Activated CD4-positive, alpha-beta T cell treated with anti-CD3 and anti-CD28 coated beads, Interleukin-2, amount 50 U/mL, for 1 hour (primary cell): ENCODE results near the gene MTOR.
"Not testable (repeated sequence)": the region's sequence is repeated elsewhere in the genome, so short reads cannot be mapped to it uniquely, and the experiment has no call there.

Experiments
- DNase-seq: peaks from one replicate; pipeline ENCODE4 v3.0.0-alpha.2; 2020

The MTOR gene

GRCh38 chr1:11262171-11263049 lies at the start of gene MTOR:
Gene MTOR, minus strand, starts transcription at chr1:11262551. Its CDS starts 3,142 bp downstream, at chr1:11259409.
- DNase-seq: peak; percentile 93

GRCh38 chr1:11309385-11309784 lies 47.0 kb upstream of the MTOR start:
- DNase-seq: no peak

DNA sequence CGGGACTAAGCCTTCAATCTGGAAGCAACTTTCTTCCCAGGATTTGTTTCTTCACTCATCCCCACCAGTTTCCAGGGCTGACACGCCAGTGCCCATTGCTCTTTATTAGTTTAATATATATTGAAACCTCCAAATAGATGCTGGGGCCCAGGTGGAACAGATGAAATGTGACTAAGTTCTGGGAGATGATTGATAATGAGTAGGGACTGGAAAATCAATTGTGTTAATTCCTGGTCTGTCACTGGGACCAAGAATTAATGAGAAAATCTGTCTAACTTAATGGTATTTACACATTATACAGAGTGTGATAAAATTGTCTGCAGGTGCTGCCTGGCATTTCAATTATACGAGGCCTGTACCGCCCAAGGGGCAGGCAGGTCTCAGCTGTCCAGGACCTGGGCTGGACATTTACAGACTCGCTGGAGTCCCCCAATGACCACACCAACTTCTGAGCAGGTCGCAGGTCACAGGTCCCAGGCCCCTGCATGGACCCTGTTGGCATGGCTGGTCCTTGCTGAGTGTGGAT lies 46.4 kb upstream of the MTOR start:
- no peak for DNase-seq

DNA sequence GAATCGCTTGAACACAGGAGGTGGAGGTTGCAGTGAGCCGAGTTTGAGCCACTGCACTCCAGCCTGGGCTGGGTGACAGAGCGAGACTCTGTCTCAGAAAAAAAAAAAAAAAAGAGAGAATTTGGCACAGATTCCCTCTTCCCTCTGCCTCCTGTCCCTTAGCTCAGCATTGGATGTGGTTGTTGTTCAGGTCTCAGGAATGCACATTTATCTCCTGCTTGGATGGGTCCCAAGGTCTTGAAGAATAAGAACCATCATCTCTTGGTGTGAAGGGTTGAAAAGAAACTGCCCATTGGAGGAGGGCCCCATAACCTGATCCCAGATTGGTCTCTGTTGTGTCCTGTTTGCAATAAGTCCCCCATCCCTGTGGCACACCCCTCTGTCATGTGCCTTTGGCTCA lies 45.5 kb upstream of the MTOR start:
- DNase-seq: no peak

GRCh38 chr1:11305516-11305915 lies 43.2 kb upstream of the MTOR start:
- not testable (repeated sequence) for DNase-seq

DNA sequence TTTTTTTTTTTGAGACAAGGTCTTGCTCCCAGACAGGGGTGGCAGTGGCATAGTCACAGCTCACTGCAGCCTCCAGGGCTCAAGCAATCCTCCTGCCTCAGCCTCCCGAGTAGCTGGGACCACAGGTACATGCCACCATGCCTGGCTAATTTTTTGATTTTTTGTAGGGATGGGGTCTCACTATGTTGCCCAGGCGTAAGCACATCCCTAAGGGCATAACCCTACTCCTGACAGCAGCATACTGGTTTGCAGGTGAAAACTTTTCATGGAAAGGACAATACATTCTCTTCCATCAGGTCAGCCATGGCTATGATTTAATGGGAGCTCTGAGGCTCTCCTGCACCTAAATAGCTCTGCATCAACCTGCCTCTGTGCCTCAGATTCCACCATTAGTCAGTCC lies 40.0 kb upstream of the MTOR start:
- DNase-seq: no peak

DNA sequence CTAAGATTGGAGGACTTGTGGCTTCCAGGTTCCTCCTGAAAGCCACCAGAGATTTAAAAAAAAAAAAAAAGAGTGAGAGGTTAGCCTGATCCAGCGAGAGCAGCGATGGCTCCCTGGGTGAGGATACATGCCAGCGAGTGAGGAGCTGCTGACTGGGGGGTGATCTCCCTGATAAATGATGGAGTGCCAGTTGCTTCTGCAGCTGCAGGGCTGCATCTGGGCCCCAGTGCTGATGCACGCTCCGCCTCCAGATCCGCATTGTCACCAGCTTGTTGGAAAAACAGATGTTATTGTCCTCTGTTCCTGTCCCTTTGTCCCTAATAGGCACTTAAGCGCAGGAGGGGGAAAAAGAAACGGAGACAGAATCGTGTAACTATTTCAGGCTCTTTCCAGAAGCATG lies 39.2 kb upstream of the MTOR start:
- no peak for DNase-seq

DNA sequence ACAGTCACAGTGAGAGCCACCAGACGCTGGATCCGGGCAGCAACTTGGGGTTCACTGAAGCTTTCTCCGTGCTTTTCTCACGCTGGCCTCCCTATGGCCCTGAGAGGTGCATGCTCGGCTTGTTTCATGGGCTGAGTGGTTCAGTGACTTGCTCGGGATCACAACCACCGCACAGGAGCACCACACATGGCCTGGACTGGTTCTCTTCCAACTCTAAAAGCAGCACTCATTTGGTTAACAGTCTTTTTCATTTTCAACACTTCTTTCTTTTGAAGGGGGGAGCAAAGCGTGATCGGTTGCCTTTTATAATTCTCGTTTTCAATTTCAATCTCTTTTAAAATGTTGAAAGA lies 36.8 kb upstream of the MTOR start:
- DNase-seq: no peak

DNA sequence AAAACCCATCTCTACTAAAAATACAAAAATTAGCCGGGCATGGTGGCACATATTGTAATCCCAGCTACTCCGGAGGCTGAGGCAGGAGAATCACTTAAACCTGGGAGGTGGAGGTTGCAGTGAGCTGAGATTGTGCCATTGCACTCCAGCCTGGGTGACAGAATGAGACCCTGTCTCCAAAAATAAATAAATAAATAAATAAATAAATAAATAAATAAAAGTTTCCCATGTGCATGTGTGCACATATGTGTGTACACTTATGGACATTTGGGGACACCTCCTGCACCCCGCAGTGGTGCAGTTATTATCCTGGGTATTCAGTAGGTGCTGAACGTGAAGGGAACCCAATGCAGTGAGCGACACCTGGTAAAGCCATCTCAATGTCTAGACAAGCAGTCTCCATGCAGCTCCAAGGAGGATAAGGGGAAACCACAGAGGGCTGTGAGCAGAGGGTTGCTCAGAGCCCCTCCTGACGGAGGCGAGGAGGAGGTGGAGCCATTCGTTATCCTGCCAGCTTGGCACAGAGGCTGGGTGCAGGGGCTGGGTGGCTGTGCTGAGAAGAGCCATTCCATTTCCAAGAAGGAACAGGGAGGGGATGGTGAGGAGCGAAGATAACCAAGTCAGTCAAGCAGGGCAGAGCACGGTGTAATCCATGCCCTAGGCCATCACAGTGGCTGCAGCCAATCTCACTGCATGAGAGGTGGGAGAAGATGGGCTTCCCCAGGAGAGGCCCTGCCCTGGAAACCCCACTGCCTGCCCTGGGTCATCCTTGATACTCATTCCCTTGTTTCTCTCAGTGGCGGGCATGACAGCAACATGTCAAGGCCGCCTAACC lies 36.3 kb upstream of the MTOR start:
- no peak for DNase-seq

- not testable (repeated sequence) for DNase-seq
Measured at GRCh38 chr1:11297774-11298173, 35.4 kb upstream of the MTOR start.

DNA sequence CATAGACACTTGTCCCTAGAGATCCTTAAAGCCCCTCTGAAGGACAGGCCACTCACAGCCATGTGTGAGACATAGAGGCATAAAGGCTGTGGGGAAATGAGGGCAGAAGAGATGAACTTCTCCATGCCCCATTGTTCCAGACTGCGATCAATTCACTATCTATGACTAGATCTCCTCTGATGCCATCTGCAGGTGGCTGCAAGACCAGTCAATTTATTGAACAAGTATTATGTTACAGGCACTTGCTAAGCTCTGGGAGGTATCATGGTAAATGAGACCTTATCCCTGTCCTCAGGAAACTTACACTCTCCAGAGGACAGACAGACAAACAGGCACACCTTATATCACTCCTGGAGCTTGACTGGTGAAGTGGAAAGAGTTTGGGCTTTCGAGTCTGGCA lies 33.6 kb upstream of the MTOR start:
- DNase-seq: peak; percentile 8

- no peak for DNase-seq
Measured at GRCh38 chr1:11294951-11295350, 32.6 kb upstream of the MTOR start.

GRCh38 chr1:11293856-11294255 lies 31.5 kb upstream of the MTOR start:
- no peak for DNase-seq

DNA sequence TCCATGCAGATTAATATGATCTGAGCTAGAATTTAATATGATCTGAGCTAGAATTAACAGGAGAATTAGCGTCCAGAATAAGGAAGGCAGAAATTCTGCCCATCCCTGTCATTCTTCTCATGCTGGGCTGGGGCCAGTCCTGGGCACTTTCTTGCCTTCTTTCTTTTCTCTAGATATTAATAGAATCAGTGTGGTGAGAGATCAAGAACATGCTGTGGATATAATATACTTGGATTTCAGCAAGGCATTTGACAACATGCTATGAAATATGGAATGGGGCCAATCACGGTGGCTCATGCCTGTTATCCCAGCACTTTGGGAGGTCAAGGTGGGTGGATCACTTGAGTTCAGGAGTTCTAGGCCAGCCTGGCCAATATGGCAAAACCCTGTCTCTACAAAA lies 28.7 kb upstream of the MTOR start:
- DNase-seq: no peak

- no peak for DNase-seq
Measured at GRCh38 chr1:11289064-11289463, 26.7 kb upstream of the MTOR start.

GRCh38 chr1:11286735-11287410 lies 24.5 kb upstream of the MTOR start:
- no peak for DNase-seq

- DNase-seq: no peak
Measured at GRCh38 chr1:11285883-11286734, 23.8 kb upstream of the MTOR start.

DNA sequence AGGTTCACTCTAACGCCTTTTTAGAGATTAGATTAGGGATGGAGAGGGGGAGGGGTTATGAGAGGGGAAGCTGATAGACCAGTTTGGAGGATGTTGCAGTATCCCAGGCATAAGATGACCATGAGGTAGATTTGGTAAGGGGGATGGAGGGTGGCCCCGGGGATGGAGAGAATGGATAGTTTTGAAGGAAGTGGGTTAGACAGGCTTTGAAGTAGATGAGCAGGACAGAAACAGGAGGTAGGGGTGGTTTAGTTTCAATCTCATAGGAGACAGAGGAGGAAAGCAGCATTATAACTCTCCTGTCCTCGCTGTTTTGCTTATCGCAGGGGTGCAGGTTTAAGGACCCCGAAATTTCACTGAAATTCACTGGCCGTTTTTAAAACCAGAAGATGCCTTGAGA lies 22.4 kb upstream of the MTOR start:
- no peak for DNase-seq

DNA sequence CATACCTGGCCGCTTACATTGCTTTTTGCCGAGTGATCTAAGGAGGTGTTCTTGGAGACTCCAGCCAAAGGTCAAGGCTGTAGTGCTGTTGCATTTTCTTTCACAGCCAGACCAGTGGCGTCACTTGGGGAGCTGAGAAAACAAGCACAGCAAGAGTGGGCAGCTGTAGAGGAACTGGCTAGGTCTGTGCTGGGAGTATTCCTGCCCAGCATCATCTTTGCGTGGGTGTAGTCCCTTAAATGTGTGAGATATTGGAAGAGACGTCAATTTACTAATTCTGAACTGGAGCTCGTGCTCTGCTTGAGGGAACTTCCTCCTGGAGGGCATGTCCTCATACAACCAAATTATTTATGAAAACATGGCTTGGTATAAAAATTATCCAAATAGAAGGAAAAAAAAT lies 20.8 kb upstream of the MTOR start:
- no peak for DNase-seq

DNA sequence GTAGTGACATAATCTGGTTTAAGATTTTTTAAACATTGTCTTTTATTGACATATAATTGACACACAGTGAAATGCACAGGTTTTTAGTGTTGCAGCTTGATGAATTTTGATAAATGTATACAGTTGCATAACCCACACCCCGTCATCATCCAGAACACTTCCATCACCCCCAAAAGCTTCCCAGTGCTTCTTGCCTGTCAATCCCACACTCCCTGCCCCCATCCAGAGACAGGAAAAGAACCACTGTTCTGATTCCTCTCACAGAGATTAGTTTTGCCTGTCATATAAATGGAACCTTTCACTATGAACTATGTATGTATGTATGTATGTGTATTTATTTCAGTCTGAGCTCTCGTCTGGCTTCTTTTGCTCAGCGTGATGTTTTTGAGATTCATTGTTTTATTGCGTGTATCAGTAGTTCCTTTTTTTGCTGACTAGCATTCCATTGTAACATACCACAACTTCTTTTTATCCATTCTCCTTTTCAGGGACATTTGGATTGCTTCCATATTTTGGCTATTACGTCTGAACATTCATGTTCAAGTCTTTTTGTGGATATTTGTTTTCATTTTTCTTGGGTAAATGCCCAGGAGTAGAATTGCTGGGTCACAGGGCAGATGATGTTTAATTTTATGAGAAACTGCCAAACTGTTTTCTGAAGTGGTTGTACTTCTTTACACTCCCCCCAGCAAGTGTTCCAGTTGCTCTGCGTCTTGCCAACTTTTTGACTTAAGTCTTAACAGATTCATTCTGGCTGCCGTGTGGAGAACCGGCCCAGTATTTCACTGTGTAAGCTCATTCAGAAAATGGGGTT lies 19.4 kb upstream of the MTOR start:
- no peak for DNase-seq

DNA sequence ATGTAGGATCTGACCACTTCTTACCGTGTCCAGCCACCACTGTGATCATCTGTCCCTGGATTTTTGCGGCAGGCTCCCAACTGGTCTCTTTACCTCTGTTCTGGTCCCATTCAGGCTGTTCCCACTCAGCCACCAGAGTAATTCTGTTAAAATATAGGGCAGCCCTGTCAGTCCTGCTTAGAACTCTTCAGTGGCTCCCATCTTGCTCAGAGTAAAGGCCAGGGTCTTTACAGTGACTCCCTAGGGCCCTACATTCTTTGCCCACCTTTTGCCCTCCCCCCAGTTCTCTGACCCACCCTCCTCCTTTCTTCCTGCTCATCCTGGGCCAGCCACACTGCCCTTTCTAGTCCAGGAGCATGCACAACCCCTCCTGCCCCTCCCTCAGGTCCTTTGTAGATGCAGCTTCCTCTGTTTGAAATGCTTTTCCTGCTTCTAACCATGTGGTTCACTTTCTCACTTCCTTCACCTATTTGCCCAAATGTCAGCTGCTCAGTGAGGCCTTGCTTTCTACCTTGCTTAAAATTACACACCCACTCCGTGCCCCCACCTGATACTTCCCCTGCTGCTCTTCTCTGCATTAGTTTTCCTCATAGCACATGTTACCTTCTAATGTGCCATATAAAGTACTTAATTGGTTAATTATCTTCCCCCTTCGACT lies 18.5 kb upstream of the MTOR start:
- DNase-seq: no peak
